Umbilical cord (tissue), 2 donors: ENCODE results near the gene ASXL1. TPM values are rescaled to one million over a fixed set of nuclear protein-coding genes. Genes with fewer than 3 reads are reported as not detected.
A peak's percentile ranks its signal among the peaks of the same experiment; 100 is the strongest.

Experiments used
- DNase-seq: peaks from one replicate; pipeline ENCODE4 v3.0.0-alpha.2; 2015; ENCODE audit warnings: low spot score
- total RNA-seq: library from RNA; depleted of rRNA; stranded (reverse); fragments of >200 nt; gene quantifications from one replicate; pipeline ENCODE4 v1.2.3, GENCODE V29; 2014; ENCODE audit warnings: low replicate concordance; ENCODE audit not compliant: insufficient read depth

The ASXL1 gene
- total RNA-seq, 1 donor from 2014 or later = 134 TPM

DNA sequence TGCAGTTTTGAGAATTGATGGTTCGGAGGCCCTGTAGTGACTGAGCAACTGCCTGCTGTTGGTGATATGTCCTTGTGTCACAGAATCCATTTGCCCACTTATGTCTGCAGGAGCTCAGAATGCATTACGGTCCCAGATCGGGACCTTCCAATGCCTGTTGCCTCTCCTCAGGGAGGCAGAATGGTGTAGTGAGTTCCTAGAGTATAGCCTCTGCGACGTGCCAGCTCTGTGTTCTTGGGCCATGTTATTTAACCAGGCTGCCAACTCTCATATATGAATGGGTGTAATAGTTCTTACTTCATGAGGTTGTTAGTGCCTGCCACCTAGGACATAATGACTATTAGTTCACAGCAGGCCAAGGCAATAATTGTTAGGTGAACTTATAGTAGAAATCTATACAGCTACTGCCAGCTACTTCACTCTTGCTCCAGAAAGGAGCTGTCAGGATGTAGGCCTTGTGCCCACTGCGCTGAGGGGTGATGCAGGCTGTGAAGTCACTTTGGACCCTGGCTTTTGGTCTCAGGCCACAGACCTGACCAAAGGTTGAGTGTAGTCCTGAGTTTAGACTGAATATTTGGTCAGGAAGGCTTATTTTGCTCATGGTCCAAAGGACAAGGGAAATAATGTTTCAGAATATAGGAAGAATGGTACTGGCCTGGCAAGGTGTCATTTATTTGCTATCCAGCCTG, 82.1 kb downstream of the ASXL1 start:
- no peak for DNase-seq

GRCh38 chr20:32440758-32441078, 82.6 kb downstream of the ASXL1 start:
- DNase-seq = no peak

GRCh38 chr20:32441638-32442037, 83.5 kb downstream of the ASXL1 start:
- no peak for DNase-seq

GRCh38 chr20:32442630-32443373, 84.7 kb downstream of the ASXL1 start:
- no peak for DNase-seq

DNA sequence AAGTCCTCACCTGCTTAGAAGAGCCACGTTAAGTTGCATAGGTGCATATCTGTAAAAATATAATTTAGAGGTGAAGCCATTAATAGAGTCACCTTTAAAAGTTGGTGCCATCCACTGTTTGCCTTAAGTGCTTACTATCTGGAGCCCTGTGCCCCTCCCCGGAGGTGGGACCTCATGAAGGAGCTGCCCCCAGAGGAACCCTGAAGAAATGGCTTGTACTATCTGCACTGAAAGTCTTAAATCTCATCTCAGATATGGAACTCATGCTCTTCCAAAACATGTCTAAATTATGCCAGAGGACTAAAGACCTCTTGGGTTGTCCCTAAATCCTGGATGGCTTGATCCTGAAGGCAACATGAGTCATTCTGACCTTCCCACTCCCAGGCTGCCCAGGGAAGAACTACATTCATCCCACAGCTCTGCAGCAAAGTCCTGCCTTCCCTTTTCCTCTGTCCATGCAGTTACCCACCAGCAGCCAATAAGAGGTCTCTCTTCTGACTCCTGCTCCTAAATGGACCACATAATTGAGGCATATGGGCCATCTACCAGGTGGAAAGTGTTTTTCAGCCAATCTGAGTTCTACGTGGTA, 85.3 kb downstream of the ASXL1 start:
- peak; percentile 32 for DNase-seq

DNA sequence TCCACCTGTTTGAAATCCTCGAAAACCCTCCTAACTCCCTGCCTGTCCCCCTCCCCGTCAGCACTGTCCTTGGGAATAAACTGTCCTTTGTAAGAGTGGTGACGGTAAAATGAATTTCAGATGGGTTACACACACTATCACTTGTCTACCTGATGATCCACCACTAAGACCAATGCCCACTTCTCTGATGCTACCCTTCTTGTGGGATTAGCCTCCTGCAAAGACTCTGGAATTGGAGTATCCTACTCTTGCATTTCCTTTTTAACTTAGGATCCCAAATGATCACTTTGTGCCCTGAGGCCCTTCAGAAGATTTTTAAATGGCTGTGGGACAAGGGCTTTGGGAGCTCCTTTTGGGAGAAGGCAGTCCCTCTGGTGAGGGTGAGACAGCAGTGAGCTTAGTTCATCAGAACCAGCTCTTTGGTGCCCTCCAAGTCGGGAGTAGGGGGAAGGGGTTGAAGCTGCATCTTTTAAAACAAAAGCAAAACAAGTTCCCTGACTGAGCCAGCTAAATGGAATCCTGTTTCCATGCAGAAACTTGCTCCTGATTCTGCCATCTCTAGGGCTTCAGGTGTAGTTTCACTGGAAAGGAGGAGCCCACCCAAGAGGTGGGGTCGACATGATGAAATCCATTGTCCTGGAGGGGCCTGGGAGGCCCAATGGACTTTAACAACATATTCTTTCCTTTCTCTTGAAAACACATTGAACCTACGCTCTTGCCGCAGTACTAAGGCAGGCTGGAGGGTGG, 86.5 kb downstream of the ASXL1 start:
- DNase-seq = no peak

DNA sequence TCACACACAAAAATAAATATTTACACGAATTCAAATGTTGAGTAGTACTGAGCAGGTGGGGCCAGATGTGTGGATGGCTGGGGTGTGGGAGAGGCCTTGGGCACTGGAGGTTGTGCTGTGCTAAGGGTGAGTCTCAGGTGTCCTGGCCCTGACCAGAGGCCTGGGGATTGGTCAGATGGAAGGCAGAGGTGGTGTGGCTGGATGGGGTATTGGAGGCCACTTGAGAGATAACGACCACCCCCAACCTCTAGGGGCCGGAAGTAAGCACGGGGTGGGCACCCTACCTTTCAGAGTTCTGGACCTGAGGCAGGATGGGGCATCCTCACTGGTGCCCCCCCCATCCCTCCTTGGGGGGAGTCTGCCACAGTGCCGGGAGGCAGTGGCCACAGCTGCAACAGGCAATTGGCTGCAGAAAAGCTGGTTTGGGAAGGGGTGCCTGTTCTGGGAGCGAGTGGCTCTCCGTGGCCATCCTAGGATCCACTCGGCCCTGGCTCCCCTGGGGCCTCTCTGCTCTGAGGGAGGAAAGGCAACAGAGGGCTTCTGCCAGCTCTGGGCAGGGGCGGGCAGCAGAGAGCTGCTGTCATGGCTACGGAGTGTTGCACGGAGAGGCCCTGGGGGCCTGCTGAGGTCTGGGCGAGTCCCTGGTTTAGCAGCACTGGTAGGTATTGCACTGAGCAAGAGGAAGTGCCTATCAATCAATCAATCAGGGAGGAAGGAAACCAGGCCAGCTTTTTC, 87.6 kb downstream of the ASXL1 start:
- DNase-seq = peak; percentile 78

GRCh38 chr20:32446301-32447100, 88.4 kb downstream of the ASXL1 start:
- no peak for DNase-seq

- DNase-seq = no peak
These were observed 89.3 kb downstream of the ASXL1 start for GRCh38 chr20:32447136-32448027.

GRCh38 chr20:32448306-32449056, 90.3 kb downstream of the ASXL1 start:
- DNase-seq = no peak

DNA sequence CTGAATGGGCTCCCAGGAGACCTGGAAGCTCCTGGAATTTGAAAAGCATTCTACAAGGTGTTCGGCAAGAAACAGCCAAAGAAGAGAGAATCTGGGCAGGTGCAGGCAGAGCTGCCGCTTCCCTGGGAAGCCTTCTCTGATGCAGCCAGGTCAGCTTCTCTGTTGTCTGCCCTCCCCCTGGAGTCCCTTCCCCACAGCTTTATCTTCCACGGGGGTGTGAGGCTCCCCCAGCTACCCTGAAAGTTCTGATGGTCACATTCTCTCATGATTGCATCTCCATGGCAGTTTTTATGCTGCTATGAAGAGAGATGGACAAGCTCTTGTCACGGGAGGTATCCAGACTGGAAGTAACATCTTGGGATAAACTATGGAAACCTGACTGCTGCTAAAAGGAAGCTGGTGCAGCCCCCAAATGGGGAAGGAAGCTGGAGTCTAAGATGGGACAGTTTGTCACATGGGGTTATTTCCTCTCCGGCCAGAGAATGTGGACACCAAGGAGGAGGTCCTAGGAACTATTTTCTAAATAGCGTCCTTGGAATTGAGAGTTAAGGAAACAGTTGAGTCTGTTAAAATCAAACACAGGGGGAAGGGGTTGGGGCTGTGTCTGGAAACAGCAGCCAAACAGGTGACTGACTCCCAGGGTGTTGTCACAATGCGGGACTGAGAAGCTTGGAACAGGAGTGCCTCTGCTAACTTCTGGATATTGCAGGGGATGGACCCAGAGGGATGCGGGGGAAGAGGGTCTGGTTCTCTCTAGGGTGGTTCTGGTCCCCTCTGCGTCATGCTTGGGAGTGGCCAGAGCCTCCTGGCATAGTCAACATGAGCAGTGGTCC, 91.1 kb downstream of the ASXL1 start:
- DNase-seq = no peak

DNA sequence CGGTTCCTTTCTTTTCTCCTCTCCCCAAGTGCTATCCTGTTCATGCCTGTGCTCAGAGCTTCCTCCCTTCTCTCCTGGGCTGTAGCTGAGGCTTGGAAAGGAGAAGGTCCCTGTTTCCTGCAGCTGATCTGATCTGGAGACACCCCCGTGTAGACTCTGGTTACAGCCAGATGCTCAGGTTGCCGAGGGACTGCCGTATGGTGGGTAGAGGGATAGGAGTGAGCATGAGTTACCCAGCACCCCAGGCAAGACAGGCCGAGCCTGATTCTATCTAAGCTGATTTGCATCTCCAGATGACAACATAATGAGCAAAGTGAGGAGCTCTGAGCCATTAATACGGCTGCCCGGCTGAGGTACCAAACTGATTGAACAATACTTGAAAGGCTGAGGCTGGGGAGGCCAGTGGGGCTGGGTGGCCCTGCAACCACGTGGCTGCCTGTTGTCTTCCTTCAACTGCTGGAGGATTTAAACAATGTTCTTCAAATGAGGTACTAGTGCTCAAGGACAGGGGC, 91.8 kb downstream of the ASXL1 start:
- DNase-seq = no peak

DNA sequence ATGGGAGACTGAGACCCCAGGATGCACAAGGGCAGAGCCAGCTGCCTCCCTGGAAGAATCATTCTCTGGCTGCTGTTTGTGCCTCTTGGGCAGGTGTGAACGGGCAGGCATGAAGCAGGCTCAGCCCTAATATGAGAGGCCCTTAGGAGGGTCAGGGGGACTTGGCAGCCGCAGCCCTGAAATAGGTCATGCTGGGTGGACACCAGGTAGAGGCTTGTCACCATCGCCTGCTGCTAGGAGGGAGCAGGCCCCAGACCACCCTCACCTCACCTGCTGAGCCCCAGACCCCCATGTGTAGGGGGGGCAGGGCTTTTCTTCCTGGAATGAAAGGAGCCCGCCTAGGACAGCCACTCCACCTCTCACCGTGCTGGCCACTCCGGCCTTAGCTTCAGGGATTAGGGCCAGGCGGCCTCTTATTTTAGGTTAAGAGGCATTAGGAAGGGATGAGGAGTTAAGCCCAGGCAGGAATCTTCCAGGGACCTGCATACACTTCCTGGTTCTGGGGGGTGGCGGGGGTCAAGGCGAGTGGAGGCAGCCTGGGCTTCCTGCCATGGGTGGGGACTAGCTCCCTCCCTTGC, 92.4 kb downstream of the ASXL1 start:
- DNase-seq = no peak

GRCh38 chr20:32451340-32451681, 93.2 kb downstream of the ASXL1 start:
- DNase-seq = no peak

DNA sequence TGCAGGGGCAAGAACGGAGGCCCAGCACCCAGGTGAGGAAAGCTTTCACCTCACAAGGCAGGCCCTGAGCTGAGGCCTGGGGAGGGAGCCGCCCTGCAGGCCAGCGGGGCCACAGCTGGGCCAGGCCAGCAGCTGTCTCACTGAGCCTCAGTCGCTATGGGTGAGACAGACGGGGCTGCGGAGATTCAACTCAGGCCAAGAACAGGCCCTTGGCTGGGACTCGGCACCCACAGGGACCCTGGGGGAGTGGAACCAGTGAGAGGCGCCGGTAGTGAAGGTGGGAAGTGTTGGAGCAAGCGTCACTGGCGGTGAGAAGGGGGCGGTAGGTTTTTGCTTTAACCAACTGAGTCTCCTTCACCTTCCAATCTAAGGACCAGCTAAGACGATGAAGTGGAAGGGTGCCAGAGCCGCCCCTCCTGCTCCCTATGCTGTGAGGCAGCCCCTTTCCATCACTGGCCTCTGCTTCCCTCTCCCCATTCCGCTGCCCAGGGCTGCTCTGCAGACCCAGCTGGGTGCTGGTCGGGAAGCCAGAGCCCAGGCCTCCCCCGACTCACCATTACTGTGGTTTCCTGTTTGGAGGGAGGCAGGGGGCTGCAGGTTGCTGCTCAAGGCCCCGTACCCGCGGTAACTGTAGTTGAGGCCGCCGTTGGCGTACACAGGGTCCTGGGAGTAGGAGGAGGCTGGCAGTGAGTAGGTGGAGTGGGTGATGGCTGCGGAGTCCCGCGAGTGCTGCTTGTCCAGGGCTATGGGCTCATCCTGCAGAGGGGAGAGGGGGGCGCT, 93.7 kb downstream of the ASXL1 start:
- no peak for DNase-seq

- DNase-seq = no peak
These were observed 94.8 kb downstream of the ASXL1 start for GRCh38 chr20:32452776-32453466.
